HG02678 (cell line): ENCODE results near the gene VEPH1.

Experiments used
- ATAC-seq: cut with Tn5 transposase; IDR thresholded peaks from one replicate; pipeline ENCODE4 v1.9.1; 2021; ENCODE audit warnings: mild to moderate bottlenecking, moderate library complexity; ENCODE audit not compliant: unreplicated experiment

The VEPH1 gene

DNA sequence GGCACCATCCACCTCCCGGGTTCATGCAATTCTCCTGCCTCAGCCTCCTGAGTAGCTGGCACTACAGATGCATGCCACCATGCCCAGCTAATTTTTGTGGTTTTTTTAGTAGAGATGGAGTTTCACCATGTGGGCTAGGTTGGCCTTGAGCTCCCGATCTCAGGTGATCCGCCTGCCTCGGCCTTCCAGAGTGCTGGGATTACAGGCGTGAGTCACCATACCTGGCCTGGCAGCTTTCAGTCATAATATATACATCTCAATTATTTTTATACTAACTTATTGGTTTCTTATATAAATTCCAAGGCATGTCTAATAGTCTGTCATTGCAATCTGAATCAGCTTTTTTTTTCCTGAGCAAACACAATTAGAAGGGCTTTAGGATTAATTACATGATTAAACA is 269.3 kb downstream of the VEPH1 start:
- ATAC-seq: no peak

DNA sequence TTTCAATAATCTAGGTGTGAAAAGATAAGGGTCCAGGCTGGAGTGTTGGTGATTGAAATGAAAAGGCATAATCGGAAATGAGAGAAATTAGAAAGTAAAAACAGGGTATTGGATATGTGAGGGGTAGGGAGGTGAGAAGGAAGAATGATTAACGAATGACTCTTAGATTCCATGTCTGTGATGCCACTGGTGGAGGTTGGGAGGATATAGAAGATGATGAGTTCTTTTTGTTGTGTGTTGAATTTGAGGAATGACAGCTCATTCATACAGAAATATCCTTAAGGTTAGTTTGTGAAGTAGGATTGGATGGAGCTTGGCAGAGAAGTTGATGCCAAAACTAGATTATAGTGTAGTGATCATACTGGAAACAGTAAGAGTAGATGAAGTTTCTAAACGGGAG is 271.1 kb downstream of the VEPH1 start:
- no peak for ATAC-seq

DNA sequence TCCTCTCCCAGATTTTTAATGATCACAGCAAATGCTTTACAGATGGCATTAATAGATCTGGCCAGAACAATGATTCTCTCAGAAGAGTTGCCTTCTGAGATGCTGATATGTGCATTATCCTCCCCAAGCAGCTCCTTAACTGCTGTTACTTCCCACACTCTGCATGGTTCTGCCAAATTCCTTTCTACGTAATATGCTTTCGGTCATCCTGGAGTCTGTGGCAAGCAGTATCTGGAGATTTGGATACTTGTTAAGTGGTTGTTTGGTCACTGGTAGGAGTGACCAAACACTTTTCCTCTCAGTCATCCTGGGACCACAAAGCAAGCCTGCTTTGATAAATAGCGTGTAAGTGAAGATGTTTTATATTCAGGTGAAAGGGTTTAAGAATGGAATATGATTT is 272.1 kb downstream of the VEPH1 start:
- ATAC-seq: no peak

DNA sequence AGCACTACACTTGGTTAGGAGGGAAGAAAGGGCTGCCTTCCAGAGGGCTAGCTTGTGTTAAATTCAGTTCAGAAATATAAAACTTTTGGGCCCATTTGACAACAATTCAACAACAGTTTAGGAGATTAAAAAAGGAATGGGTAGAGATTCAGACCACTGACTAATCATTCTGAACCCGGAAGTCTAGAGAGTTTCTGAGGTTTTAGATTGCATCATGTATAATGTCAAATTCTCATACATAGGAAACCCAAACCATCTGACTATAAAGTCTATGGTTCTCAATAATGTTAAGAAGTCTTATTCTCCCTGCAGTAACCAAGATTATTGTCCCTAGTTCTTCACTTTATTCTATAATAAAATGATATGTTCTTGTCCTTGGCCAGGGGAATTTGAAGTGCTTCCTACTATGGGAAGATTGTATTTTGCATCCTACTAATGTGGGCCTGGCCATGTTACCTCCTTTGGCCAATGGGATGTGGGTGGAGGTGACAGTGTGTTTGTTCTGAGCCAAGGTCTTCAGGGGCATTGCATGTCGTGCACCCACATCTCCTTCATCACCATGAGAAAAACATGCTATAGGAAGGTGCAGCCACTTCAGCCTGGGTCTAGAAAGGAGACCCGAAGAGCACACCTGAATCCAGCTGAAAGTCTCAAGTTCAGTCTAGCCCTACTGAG is 276.9 kb downstream of the VEPH1 start:
- ATAC-seq: no peak

DNA sequence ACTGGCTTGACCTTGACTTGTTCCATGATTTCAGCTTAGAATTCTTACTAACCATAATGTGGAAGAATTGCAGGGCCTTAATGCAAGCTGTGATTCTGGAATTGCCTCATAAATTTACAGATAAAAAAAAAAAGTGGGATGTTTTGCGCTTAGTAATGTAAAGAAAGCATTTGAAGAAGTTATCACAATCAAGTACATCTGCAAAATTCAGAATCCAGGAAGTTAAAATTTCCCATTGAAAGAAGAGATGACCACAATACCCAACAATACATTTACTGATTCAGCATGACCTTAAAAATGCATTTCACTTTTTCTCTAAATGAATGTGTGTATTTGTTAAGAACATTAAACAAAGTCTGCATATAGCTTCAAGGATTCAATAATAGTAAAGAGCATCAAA is 278.2 kb downstream of the VEPH1 start:
- no peak for ATAC-seq

DNA sequence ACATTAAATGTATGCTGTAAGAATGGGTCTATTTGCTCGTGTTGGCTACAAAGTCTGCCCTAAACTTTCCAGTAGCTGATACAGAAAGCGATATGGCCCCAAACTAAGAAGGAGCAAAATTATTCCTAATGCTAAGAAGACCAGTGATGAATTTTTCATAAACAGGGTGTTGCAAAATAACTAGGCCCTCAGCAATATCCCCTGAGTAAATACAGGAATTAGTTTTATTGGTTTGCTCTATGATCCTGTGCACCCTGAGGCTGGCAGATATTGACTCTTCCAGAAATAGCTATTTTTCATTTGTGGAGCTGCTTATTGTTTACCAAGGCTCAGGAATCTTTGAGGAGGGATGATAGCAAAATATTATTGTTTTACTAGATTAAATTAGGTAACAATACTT is 282.3 kb downstream of the VEPH1 start:
- ATAC-seq: no peak

DNA sequence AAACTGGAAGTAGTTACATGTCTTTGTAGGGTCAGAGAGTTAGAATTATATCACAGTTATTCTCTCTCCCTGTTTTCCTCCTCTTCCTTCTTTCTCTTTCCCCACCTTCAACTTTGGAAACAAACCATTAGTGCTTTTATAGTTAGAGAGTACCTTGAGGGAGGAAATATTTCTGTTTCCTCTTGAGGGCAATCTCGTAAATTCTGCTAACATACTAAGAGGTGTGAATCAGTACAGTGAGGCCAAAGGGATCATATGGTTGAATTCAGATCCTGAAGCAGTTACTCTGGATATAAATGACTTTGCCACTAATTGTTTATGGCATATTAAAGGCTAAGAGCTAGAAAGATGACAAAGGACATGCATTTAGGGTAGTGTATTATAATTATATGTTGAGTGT is 283.0 kb downstream of the VEPH1 start:
- no peak for ATAC-seq

DNA sequence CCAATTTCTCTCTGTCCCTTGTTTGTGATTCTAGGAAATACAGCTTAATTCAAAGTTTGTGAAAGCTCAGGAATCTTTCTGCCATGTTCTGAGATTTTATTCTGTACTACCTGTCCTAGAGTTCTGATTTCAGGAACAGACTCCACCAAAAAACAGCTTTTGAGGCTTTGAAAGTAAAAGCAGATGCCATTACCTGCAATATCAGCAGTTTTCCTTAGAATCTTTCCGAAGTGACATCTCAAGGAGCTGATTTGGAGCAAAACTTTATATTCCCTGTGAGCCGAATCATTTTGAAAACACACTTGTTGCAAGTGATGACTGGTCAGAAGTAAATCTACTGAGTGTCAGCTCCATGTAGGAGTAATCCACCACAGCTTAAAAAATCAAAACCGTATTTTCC is 284.0 kb downstream of the VEPH1 start:
- ATAC-seq: no peak
